ENCODE data around the gene TFEB. TPM values are rescaled to one million over a fixed set of nuclear protein-coding genes. Genes with fewer than 3 reads are reported as not detected.

TFEB gene
- total and polyA plus RNA-seq, 2 experiments from 2014 or later = 34.0 to 41.0 TPM

DNA sequence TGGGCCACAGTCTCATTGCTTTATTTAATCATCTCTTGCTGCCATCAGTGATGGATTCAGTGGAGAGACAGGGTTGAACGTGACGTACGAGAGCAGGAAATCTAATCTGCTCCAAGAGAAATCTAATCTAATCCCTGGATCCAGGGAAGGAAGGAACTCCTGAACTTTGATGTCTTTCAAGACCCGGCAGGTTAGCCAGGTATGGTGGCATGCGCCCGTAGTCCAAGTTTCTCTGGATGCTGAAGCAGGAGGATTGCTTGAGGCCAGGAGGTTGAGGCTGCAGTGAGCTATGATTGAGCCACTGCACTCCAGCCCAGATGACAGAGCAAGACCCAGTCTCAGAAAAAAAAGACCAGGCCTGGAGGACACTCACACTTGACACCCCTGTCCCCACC is 23.2 kb upstream of the TFEB start:
- DNase-seq (ENCODE audit: low read depth in 1 of 2, low spot score in 1 of 2) = no peak
- H3K4me3 ChIP-seq = no peak overlapping the region
- TF ChIP-seq, protein P1, sequence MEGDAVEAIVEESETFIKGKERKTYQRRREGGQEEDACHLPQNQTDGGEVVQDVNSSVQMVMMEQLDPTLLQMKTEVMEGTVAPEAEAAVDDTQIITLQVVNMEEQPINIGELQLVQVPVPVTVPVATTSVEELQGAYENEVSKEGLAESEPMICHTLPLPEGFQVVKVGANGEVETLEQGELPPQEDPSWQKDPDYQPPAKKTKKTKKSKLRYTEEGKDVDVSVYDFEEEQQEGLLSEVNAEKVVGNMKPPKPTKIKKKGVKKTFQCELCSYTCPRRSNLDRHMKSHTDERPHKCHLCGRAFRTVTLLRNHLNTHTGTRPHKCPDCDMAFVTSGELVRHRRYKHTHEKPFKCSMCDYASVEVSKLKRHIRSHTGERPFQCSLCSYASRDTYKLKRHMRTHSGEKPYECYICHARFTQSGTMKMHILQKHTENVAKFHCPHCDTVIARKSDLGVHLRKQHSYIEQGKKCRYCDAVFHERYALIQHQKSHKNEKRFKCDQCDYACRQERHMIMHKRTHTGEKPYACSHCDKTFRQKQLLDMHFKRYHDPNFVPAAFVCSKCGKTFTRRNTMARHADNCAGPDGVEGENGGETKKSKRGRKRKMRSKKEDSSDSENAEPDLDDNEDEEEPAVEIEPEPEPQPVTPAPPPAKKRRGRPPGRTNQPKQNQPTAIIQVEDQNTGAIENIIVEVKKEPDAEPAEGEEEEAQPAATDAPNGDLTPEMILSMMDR (IDR thresholded peaks at IDR 0.05; ENCODE audit: low read depth, low read length) = no peak
- H3K27ac ChIP-seq = no peak overlapping the region
- H3K9me3 ChIP-seq (ENCODE audit: low read depth) = no peaks in the 10 kb centered on the region
- no peaks in the 10 kb centered on the region for H3K36me3 ChIP-seq
- no peaks in the 10 kb centered on the region for H3K27me3 ChIP-seq
- H3K4me1 ChIP-seq (ENCODE audit: low read depth) = no peaks in the 10 kb centered on the region

DNA sequence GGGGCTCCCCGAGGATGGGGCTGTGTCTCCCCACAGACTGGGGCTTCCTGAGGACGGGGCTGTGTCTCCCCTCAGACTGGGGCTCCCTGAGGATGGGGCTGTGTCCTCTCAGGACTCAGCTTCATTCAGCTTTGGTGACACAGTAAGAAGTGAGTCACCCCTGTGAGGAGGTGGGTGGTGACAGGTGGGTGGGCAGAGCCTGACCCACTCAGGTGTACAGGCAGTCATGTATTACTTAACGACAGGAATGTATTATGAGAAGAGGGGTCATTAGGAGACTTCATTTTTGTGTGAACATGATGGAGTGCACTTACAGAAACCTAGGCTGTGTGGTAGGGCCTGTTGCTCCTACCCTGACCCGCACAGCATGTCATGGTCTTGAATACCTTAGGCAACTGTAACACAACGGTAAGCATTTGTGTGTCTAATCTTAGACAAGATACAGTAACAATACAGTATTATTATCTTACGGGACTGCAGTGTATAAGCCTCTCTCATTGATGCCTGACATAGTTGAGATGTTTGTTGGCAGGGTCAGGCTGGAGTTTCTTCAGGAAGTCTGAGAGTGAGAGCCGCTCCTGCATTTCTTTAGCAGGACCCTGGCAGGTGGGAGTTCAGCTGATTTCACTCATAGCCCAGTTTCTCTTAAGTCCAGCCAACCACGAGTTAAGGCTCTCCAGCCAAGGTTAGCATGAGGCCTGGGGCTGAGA is 22.7 kb upstream of the TFEB start:
- Histone ChIP-seq H3K36me3 (no peaks in the 10 kb centered on the region), H3K4me3 (no peak overlapping the region), H3K9me3 (ENCODE audit: low read depth) (no peaks in the 10 kb centered on the region), H3K4me1 (ENCODE audit: low read depth) (no peaks in the 10 kb centered on the region), H3K27me3 (no peaks in the 10 kb centered on the region), H3K27ac (no peak overlapping the region)
- no peak for DNase-seq (ENCODE audit: low read depth in 1 of 2, low spot score in 1 of 2)
- TF ChIP-seq, protein P1 (IDR thresholded peaks at IDR 0.05; ENCODE audit: low read depth, low read length) = no peak

DNA sequence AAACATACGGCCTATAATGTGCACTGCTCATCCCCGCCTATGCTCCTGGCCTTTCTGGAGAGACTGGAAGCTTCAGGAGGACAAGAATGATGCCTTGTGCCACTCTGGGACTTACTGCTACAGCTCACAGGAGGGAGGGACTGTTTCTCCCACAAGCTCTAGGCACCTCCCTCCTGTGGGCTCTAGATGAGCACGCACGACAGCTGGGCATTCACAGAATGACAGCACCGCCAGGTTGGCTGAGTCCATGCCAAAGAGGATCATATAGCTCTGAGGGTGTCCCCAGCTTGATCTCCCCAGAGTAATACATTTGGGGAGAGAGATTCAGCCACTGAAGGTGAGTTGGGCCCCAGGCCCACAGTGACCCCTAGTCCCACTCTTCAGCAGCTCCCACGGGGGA is 21.9 kb upstream of the TFEB start:
- TF ChIP-seq, protein P1 (IDR thresholded peaks at IDR 0.05; ENCODE audit: low read depth, low read length) = no peak
- Histone ChIP-seq H3K36me3 (no peaks in the 10 kb centered on the region), H3K9me3 (ENCODE audit: low read depth) (no peaks in the 10 kb centered on the region), H3K4me1 (ENCODE audit: low read depth) (no peaks in the 10 kb centered on the region), H3K4me3 (no peak overlapping the region), H3K27me3 (no peaks in the 10 kb centered on the region), H3K27ac (no peak overlapping the region)
- no peak for DNase-seq (ENCODE audit: low read depth in 1 of 2, low spot score in 1 of 2)

DNA sequence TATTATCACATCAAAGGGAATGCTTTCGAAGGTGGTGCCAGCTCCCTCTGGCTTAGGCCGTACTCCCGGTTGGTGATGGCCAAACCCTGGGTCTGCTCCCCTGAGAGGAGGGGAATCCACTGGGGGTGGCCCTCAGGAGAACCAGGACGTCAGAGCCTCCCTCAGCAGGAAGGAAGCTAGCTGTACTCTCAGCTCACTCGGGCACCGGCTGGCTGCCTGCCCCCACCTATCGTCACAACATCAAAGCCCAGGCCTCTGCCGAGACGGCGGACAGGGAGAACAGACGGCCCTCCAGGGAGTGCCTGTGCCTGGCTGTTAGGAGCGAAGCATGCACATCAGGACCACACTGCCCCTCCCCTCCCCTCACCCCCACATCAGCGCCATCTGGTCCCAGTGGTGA is 20.9 kb upstream of the TFEB start:
- Histone ChIP-seq H3K36me3 (no peaks in the 10 kb centered on the region), H3K4me1 (ENCODE audit: low read depth) (no peaks in the 10 kb centered on the region), H3K4me3 (no peak overlapping the region), H3K27ac (no peak overlapping the region), H3K9me3 (ENCODE audit: low read depth) (no peaks in the 10 kb centered on the region), H3K27me3 (no peaks in the 10 kb centered on the region)
- TF ChIP-seq, protein P1 (IDR thresholded peaks at IDR 0.05; ENCODE audit: low read depth, low read length) = no peak
- DNase-seq (ENCODE audit: low read depth in 1 of 2, low spot score in 1 of 2) = no peak

DNA sequence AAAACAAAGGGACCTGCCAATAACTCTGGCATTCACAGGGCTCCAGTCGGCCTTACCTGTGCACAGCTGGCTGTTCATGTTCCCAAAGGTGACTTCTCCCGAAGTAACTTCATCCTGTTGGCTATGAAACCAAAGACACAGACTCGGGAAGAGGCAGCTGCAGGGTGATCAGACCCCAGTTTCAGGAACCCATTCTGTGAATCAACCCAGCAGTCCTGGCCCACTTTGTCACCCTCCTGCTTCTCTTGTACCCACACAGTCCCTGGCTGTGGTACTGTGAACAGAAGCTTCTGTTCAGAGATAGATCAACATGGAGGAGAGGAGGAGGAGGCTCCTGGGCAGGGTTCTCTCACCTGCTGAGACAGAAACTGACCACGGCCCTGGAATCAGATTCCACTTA is 20.5 kb upstream of the TFEB start:
- Histone ChIP-seq H3K4me3 (no peak overlapping the region), H3K4me1 (ENCODE audit: low read depth) (no peaks in the 10 kb centered on the region), H3K36me3 (no peaks in the 10 kb centered on the region), H3K27ac (no peak overlapping the region), H3K27me3 (no peaks in the 10 kb centered on the region), H3K9me3 (ENCODE audit: low read depth) (no peaks in the 10 kb centered on the region)
- DNase-seq (ENCODE audit: low read depth in 1 of 2, low spot score in 1 of 2) = no peak
- TF ChIP-seq, protein P1 (IDR thresholded peaks at IDR 0.05; ENCODE audit: low read depth, low read length) = no peak

Data from cardiac muscle cell (in vitro differentiated cells and primary cell).